Activated CD4-positive, alpha-beta T cell treated with anti-CD3 and anti-CD28 coated beads, Interleukin-2, amount 50 U/mL, for 4 hours (primary cell): ENCODE results near the gene VAV3.

Experiments
- DNase-seq, 2 experiments: peaks; one replicate each; pipeline ENCODE4 v3.0.0-alpha.2; 2020

The VAV3 gene

GRCh38 chr1:107625405-107626029 lies 339.5 kb downstream of the VAV3 start:
- no peak for DNase-seq

- DNase-seq, result no peak
Measured at GRCh38 chr1:107623431-107623830, 341.5 kb downstream of the VAV3 start.

- DNase-seq, result no peak
Measured at GRCh38 chr1:107622966-107623365, 342.0 kb downstream of the VAV3 start.

GRCh38 chr1:107622535-107622934 lies 342.4 kb downstream of the VAV3 start:
- no peak for DNase-seq

- DNase-seq, result no peak
Measured at GRCh38 chr1:107620753-107621152, 344.2 kb downstream of the VAV3 start.

GRCh38 chr1:107618539-107618938 lies 346.4 kb downstream of the VAV3 start:
- no peak for DNase-seq

- DNase-seq, result no peak
Measured at GRCh38 chr1:107617921-107618320, 347.1 kb downstream of the VAV3 start.

GRCh38 chr1:107617456-107617855 lies 347.5 kb downstream of the VAV3 start:
- DNase-seq, result no peak

- no peak for DNase-seq
Measured at GRCh38 chr1:107609808-107610207, 355.2 kb downstream of the VAV3 start.

GRCh38 chr1:107604825-107605224 lies 360.2 kb downstream of the VAV3 start:
- no peak for DNase-seq

GRCh38 chr1:107600607-107601160 lies 364.3 kb downstream of the VAV3 start:
- no peak for DNase-seq

- no peak for DNase-seq
Measured at GRCh38 chr1:107599220-107599619, 365.8 kb downstream of the VAV3 start.

- no peak for DNase-seq
Measured at GRCh38 chr1:107597290-107597689, 367.7 kb downstream of the VAV3 start.

- DNase-seq, result no peak
Measured at GRCh38 chr1:107594536-107594935, 370.4 kb downstream of the VAV3 start.

GRCh38 chr1:107593501-107594209 lies 371.3 kb downstream of the VAV3 start:
- DNase-seq, result no peak

- DNase-seq, result no peak
Measured at GRCh38 chr1:107590900-107591622, 373.9 kb downstream of the VAV3 start.

- no peak for DNase-seq
Measured at GRCh38 chr1:107590087-107590486, 374.9 kb downstream of the VAV3 start.

- DNase-seq, result no peak
Measured at GRCh38 chr1:107588321-107588720, 376.7 kb downstream of the VAV3 start.

GRCh38 chr1:107575226-107575625 lies 389.8 kb downstream of the VAV3 start:
- no peak for DNase-seq

GRCh38 chr1:107574044-107574443 lies 390.9 kb downstream of the VAV3 start:
- DNase-seq, result no peak

- no peak for DNase-seq
Measured at GRCh38 chr1:107572674-107573211, 392.2 kb downstream of the VAV3 start.

GRCh38 chr1:107570768-107571167 lies 394.2 kb downstream of the VAV3 start:
- DNase-seq, result no peak

- DNase-seq, result no peak
Measured at GRCh38 chr1:107563441-107563840, 401.5 kb downstream of the VAV3 start.
